HepG2 (cell line): ENCODE data around the gene RNLS. TPM values are rescaled to one million over a fixed set of nuclear protein-coding genes. Genes with fewer than 3 reads are reported as not detected.

Source experiments
- ATAC-seq: fragments of 200-7000 bp; cut with Tn5 transposase; 3 replicates; pipeline ENCODE4 v1.9.1; 2020; ENCODE audit warnings: mild to moderate bottlenecking, moderate library complexity
- BruUV-seq: library from RNA; stranded (reverse); fragments of 400-500 nt; replicated peaks from 2 replicates; lab custom pipeline; 2021; lab: Mats Ljungman, UMichigan
- CTCF ChIA-PET: fragments of 300-600 bp; formaldehyde crosslinking; extraction: SDS; loops from one replicate; lab custom pipeline; 2021; ENCODE audit warnings: low total read pairs, inconsistent platforms, low intra/inter-chr PET ratio; lab: Yijun Ruan, JAX
- POLR2A ChIA-PET: fragments of 350-600 bp; sonication (Branson Sonifier 250); formaldehyde crosslinking; loops from one replicate; lab custom pipeline; 2020; ENCODE audit warnings: antibody characterized with exemption, inconsistent platforms; lab: Yijun Ruan, JAX
- DNase-seq: peaks from one replicate; pipeline ENCODE4 v3.0.0-alpha.2; 2015; ENCODE audit warnings: low spot score
- FAIRE-seq: peaks from 3 replicates; lab custom pipeline; 2011; peaks lifted over from hg19 to GRCh38; lab: Jason Lieb, UNC
- H2AFZ ChIP-seq: one replicate; pipeline ENCODE4 v1.6.1; 2011; ENCODE audit warnings: low read length, inconsistent platforms
- H3K27ac ChIP-seq: fragments of 300-600 bp; 3 replicates; pipeline ENCODE4 v1.8.0; 2011; ENCODE audit warnings: mixed run types, mild to moderate bottlenecking, mixed read lengths, low read length, inconsistent platforms; ENCODE audit not compliant: insufficient read depth; ENCODE audit errors: extremely low read length
- H3K27me3 ChIP-seq, 2 experiments: fragments of 200-600 bp in 1 of 2; 2 replicates in 1 of 2; 3 replicates in 1 of 2; pipeline versions ENCODE4 v1.6.0 to v1.8.0; 2011; ENCODE audit warnings: low read length in 2 of 2, mild to moderate bottlenecking in 2 of 2, moderate library complexity in 2 of 2, inconsistent platforms in 1 of 2; ENCODE audit not compliant: insufficient read depth in 2 of 2, control insufficient read depth in 1 of 2
- H3K36me3 ChIP-seq, 2 experiments: fragments of 200-600 bp in 1 of 2; replicated peaks in 1 of 2; 2 replicates in 1 of 2; 3 replicates in 1 of 2; pipeline versions ENCODE4 v1.5.1 to v1.8.0; 2011; ENCODE audit warnings: low read length in 2 of 2, inconsistent platforms in 1 of 2; ENCODE audit not compliant: insufficient read depth in 2 of 2, control insufficient read depth in 1 of 2
- H3K4me1 ChIP-seq: 2 replicates; pipeline ENCODE4 v1.5.1; 2012; ENCODE audit warnings: low read length, inconsistent platforms; ENCODE audit not compliant: insufficient read depth
- H3K4me2 ChIP-seq: 2 replicates; pipeline ENCODE4 v1.6.0; 2011; ENCODE audit warnings: low read depth, low read length, inconsistent platforms
- H3K4me3 ChIP-seq, 3 experiments: fragments of 200-600 bp in 1 of 3; sonication (generic), shearing (Covaris generic) in 1 of 3; replicated peaks in 1 of 3; 2 replicates each; pipeline ENCODE4 v1.5.1; 2011 to 2016; ENCODE audit warnings: low read length in 3 of 3, inconsistent platforms in 2 of 3, low read depth in 2 of 3, mild to moderate bottlenecking in 2 of 3, control low read depth in 1 of 3, mixed read lengths in 1 of 3; ENCODE audit not compliant: insufficient read depth in 1 of 3
- H3K79me2 ChIP-seq: one replicate; pipeline ENCODE4 v1.6.1; 2011; ENCODE audit warnings: low read length, inconsistent platforms; ENCODE audit not compliant: insufficient read depth
- H3K9ac ChIP-seq: 2 replicates; pipeline ENCODE4 v1.6.0; 2011; ENCODE audit warnings: mild to moderate bottlenecking, low read depth, low read length, inconsistent platforms; ENCODE audit not compliant: insufficient read depth
- H3K9me3 ChIP-seq: 2 replicates; pipeline ENCODE4 v1.5.1; 2012; ENCODE audit warnings: mild to moderate bottlenecking, low read length
- H4K20me1 ChIP-seq: 2 replicates; pipeline ENCODE4 v1.6.0; 2011; ENCODE audit warnings: inconsistent platforms, mild to moderate bottlenecking, low read length, moderate library complexity; ENCODE audit not compliant: insufficient read depth
- UBTF ChIP-seq: sonication (generic); formaldehyde crosslinking; IDR thresholded peaks from 2 replicates; pipeline ENCODE4 v1.4.0; 2020; ENCODE audit warnings: mild to moderate bottlenecking, missing genetic modification reagents
- ZNF879 ChIP-seq: sonication (generic); formaldehyde crosslinking; IDR thresholded peaks from 2 replicates; pipeline ENCODE4 v1.8.1; 2023; ENCODE audit warnings: missing genetic modification reagents
- in situ Hi-C: cut with HindIII; loops from 2 replicates; pipeline ENCODE4 v1.10.0; 2017; ENCODE audit warnings: low pct_unique_long_range_greater_than_20kb; ENCODE audit not compliant: extremely low pct_ligation_motif_present
- intact Hi-C: fragments of 100-400 bp; cut with micrococcal nuclease; formaldehyde crosslinking; loops from one replicate; pipeline ENCODE4 v1.10.0; 2022; ENCODE audit not compliant: unreplicated experiment
- polyA plus RNA-seq, 8 experiments: library from polyadenylated mRNA; depleted of rRNA in 3 of 8; stranded (reverse) in 7 of 8; unstranded in 1 of 8; fragments of >200 nt; fragmentation: Illumina TruSeq in 4 of 8; extraction: Trizol in 4 of 8; gene quantifications; 2 replicates each; pipeline versions ENCODE4 v1.2.1 to v1.2.3, GENCODE V29; 2011 to 2016; ENCODE audit warnings: low read depth in 4 of 8, missing spikeins in 1 of 8, mixed read lengths in 1 of 8; ENCODE audit not compliant: insufficient read depth in 1 of 8
- total RNA-seq, 5 experiments: library from RNA; depleted of rRNA; stranded (reverse); fragments of >200 nt; fragmentation: Illumina TruSeq; extraction: Trizol; gene quantifications; 2 replicates each; pipeline ENCODE4 v1.2.3, GENCODE V29; 2016; ENCODE audit warnings: low read depth in 1 of 5
- TF ChIP-seq, protein P1 (sequence below): sonication (generic); formaldehyde crosslinking; IDR thresholded peaks from 2 replicates; pipeline ENCODE4 v1.5.0; 2020; ENCODE audit warnings: missing genetic modification reagents
- TF ChIP-seq, protein P2 (sequence below): sonication (generic); formaldehyde crosslinking; IDR thresholded peaks from 2 replicates; pipeline ENCODE4 v1.4.0; 2020; ENCODE audit warnings: missing genetic modification reagents, mild to moderate bottlenecking, borderline replicate concordance

The RNLS gene
- total and polyA plus RNA-seq, 2 of the 13 experiments (the other 11 are each of a cell fraction or from before 2014, with no cell fraction given), result not detected

DNA sequence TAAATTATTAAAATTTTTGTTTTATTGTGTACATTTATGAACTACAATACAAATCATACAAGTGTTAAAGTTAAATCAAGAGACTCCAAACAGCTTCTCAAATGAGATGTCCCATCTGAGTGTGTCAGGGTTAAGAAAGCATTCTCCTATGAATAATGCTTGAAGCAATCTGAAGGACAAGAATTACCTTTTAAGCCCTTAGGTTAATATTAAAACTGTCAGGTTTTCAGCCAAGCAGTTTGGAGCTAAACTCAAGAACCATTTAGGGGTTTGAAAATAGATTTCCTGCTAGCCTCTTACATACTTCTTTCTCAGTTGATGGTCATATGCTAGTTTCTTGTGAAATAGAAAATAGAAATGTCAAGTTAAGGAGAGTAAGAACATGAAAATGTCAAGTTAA is 41.7 kb upstream of the RNLS start:
- Histone ChIP-seq H3K27me3 (no peaks in the 10 kb centered on the region), H3K9me3 (no peaks in the 10 kb centered on the region), H3K36me3 (no peaks in the 10 kb centered on the region), H4K20me1 (no peaks in the 10 kb centered on the region), H3K27ac (no peak overlapping the region), H2AFZ (no peak overlapping the region), H3K9ac (no peak overlapping the region), H3K4me1 (no peaks in the 10 kb centered on the region), H3K4me2 (no peak overlapping the region), H3K79me2 (no peaks in the 10 kb centered on the region), H3K4me3 (no peak overlapping the region)
- ATAC-seq (no peak), DNase-seq (no peak), FAIRE-seq (no peak)
- intact Hi-C loops, result no loop called here
- TF ChIP-seq, protein P1, sequence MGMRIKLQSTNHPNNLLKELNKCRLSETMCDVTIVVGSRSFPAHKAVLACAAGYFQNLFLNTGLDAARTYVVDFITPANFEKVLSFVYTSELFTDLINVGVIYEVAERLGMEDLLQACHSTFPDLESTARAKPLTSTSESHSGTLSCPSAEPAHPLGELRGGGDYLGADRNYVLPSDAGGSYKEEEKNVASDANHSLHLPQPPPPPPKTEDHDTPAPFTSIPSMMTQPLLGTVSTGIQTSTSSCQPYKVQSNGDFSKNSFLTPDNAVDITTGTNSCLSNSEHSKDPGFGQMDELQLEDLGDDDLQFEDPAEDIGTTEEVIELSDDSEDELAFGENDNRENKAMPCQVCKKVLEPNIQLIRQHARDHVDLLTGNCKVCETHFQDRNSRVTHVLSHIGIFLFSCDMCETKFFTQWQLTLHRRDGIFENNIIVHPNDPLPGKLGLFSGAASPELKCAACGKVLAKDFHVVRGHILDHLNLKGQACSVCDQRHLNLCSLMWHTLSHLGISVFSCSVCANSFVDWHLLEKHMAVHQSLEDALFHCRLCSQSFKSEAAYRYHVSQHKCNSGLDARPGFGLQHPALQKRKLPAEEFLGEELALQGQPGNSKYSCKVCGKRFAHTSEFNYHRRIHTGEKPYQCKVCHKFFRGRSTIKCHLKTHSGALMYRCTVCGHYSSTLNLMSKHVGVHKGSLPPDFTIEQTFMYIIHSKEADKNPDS, result no peak
- TF ChIP-seq UBTF (CRISPR knock-in tag) (no peak), ZNF879 (CRISPR knock-in tag) (no peak)
- TF ChIP-seq, protein P2, sequence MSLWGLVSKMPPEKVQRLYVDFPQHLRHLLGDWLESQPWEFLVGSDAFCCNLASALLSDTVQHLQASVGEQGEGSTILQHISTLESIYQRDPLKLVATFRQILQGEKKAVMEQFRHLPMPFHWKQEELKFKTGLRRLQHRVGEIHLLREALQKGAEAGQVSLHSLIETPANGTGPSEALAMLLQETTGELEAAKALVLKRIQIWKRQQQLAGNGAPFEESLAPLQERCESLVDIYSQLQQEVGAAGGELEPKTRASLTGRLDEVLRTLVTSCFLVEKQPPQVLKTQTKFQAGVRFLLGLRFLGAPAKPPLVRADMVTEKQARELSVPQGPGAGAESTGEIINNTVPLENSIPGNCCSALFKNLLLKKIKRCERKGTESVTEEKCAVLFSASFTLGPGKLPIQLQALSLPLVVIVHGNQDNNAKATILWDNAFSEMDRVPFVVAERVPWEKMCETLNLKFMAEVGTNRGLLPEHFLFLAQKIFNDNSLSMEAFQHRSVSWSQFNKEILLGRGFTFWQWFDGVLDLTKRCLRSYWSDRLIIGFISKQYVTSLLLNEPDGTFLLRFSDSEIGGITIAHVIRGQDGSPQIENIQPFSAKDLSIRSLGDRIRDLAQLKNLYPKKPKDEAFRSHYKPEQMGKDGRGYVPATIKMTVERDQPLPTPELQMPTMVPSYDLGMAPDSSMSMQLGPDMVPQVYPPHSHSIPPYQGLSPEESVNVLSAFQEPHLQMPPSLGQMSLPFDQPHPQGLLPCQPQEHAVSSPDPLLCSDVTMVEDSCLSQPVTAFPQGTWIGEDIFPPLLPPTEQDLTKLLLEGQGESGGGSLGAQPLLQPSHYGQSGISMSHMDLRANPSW (CRISPR knock-in tag), result no peak
- no TSS peak for BruUV-seq
- CTCF ChIA-PET, result no interaction called here
- in situ Hi-C loops, result no loop called here
- POLR2A ChIA-PET, result no interaction called here
